ENCODE measurements around the gene KNSTRN. TPM values are rescaled to one million over a fixed set of nuclear protein-coding genes. Genes with fewer than 3 reads are reported as not detected.

KNSTRN gene
- total RNA-seq, 1 donor from 2014 or later: 27.3 TPM

GRCh38 chr15:40339621-40339945, 42.9 kb upstream of the KNSTRN start:
- peak overlapping the region; percentile 68 for H3K4me3 Mint-ChIP-seq (ENCODE audit: unreplicated experiment)
- H3K36me3 Mint-ChIP-seq (ENCODE audit: unreplicated experiment): no peaks in the 10 kb centered on the region
- peak; percentile 53 for TF ChIP-seq CTCF (IDR thresholded peaks at IDR 0.05)
- H3K27ac Mint-ChIP-seq (ENCODE audit: unreplicated experiment): peak overlapping the region; percentile 97
- H3K4me1 Mint-ChIP-seq (ENCODE audit: unreplicated experiment): peaks cover 90% of the 10 kb centered on the region
- H3K27me3 Mint-ChIP-seq (ENCODE audit: unreplicated experiment): no peaks in the 10 kb centered on the region
- DNase-seq (ENCODE audit: extremely low spot score, unreplicated experiment): no peak
- H3K9me3 Mint-ChIP-seq (ENCODE audit: unreplicated experiment): no peaks in the 10 kb centered on the region

GRCh38 chr15:40340038-40340739, 42.3 kb upstream of the KNSTRN start:
- peaks cover 86% of the 10 kb centered on the region for H3K4me1 Mint-ChIP-seq (ENCODE audit: unreplicated experiment)
- no peak for DNase-seq (ENCODE audit: extremely low spot score, unreplicated experiment)
- TF ChIP-seq CTCF (IDR thresholded peaks at IDR 0.05): peak; percentile 11
- H3K27me3 Mint-ChIP-seq (ENCODE audit: unreplicated experiment): no peaks in the 10 kb centered on the region
- H3K36me3 Mint-ChIP-seq (ENCODE audit: unreplicated experiment): no peaks in the 10 kb centered on the region
- peak overlapping the region; percentile 68 for H3K4me3 Mint-ChIP-seq (ENCODE audit: unreplicated experiment)
- peak overlapping the region; percentile 97 for H3K27ac Mint-ChIP-seq (ENCODE audit: unreplicated experiment)
- no peaks in the 10 kb centered on the region for H3K9me3 Mint-ChIP-seq (ENCODE audit: unreplicated experiment)

- no peaks in the 10 kb centered on the region for H3K27me3 Mint-ChIP-seq (ENCODE audit: unreplicated experiment)
- no peaks in the 10 kb centered on the region for H3K9me3 Mint-ChIP-seq (ENCODE audit: unreplicated experiment)
- no peak for TF ChIP-seq CTCF (IDR thresholded peaks at IDR 0.05)
- H3K4me1 Mint-ChIP-seq (ENCODE audit: unreplicated experiment): peaks cover 80% of the 10 kb centered on the region
- H3K36me3 Mint-ChIP-seq (ENCODE audit: unreplicated experiment): no peaks in the 10 kb centered on the region
- peak within 1 kb of the TSS; percentile 97 for H3K27ac Mint-ChIP-seq (ENCODE audit: unreplicated experiment)
- peak; percentile 96 for DNase-seq (ENCODE audit: extremely low spot score, unreplicated experiment)
- H3K4me3 Mint-ChIP-seq (ENCODE audit: unreplicated experiment): peak within 1 kb of the TSS; percentile 68
Observed at GRCh38 chr15:40340740-40341400, 41.7 kb upstream of the KNSTRN start, which contains the start of gene CCDC9B. Gene CCDC9B (minus strand): TSS chr15:40340939. CDS start chr15:40340819, 120 bp downstream.

- no peak for DNase-seq (ENCODE audit: extremely low spot score, unreplicated experiment)
- H3K4me3 Mint-ChIP-seq (ENCODE audit: unreplicated experiment): no peak overlapping the region
Observed at GRCh38 chr15:40342416-40343320, 39.9 kb upstream of the KNSTRN start.

More at GRCh38 chr15:40342416-40343320, 39.9 kb upstream of the KNSTRN start:
- H3K36me3 Mint-ChIP-seq (ENCODE audit: unreplicated experiment): no peaks in the 10 kb centered on the region
- H3K4me1 Mint-ChIP-seq (ENCODE audit: unreplicated experiment): peaks cover 66% of the 10 kb centered on the region
- peak overlapping the region; percentile 98 for H3K27ac Mint-ChIP-seq (ENCODE audit: unreplicated experiment)
- H3K27me3 Mint-ChIP-seq (ENCODE audit: unreplicated experiment): no peaks in the 10 kb centered on the region
- TF ChIP-seq CTCF (IDR thresholded peaks at IDR 0.05): no peak
- no peaks in the 10 kb centered on the region for H3K9me3 Mint-ChIP-seq (ENCODE audit: unreplicated experiment)
